SU-DHL-6 (cell line): ENCODE results near the gene SPOCK1.

Experiments
- H2AFZ ChIP-seq: fragments of 200-600 bp; sonication (generic); 2 replicates; pipeline ENCODE4 v1.6.1; 2014; ENCODE audit warnings: low read depth, mild to moderate bottlenecking, moderate library complexity, mixed read lengths, antibody characterized with exemption, low read length; ENCODE audit not compliant: severe bottlenecking
- H3F3A ChIP-seq: fragments of 200-600 bp; shearing (Covaris generic); 2 replicates; pipeline ENCODE4 v1.6.0; 2016; ENCODE audit warnings: antibody characterized with exemption, mild to moderate bottlenecking; ENCODE audit not compliant: insufficient read depth
- H3K27ac ChIP-seq: fragments of 200-600 bp; sonication (generic); 2 replicates; pipeline ENCODE4 v1.5.1; 2016; ENCODE audit warnings: low read depth, mild to moderate bottlenecking, low read length, moderate library complexity, mixed read lengths
- H3K27me3 ChIP-seq: fragments of 200-600 bp; sonication (generic), shearing (Covaris generic); 2 replicates; pipeline ENCODE4 v1.6.0; 2014; ENCODE audit warnings: mild to moderate bottlenecking, low read length
- H3K36me3 ChIP-seq: fragments of 200-600 bp; sonication (generic); 2 replicates; pipeline ENCODE4 v1.6.1; 2014; ENCODE audit warnings: mild to moderate bottlenecking, low read length, mixed read lengths
- H3K4me2 ChIP-seq: fragments of 300-600, 200-600 bp; shearing (Covaris generic), sonication (generic); 2 replicates; pipeline ENCODE4 v1.6.0; 2014; ENCODE audit warnings: low read length, low read depth, mild to moderate bottlenecking; ENCODE audit not compliant: poor library complexity, severe bottlenecking
- H3K4me3 ChIP-seq: fragments of 200-600 bp; sonication (generic); 2 replicates; pipeline ENCODE4 v1.5.1; 2014; ENCODE audit warnings: antibody characterized with exemption, low read length, mild to moderate bottlenecking, mixed read lengths; ENCODE audit not compliant: insufficient read depth, poor library complexity, severe bottlenecking
- H3K79me2 ChIP-seq: fragments of 200-600 bp; sonication (generic); 2 replicates; pipeline ENCODE4 v1.6.1; 2014; ENCODE audit warnings: mild to moderate bottlenecking, low read length, moderate library complexity; ENCODE audit not compliant: insufficient read depth
- H3K9ac ChIP-seq: fragments of 200-600 bp; sonication (generic); 2 replicates; pipeline ENCODE4 v1.7.0; 2014; ENCODE audit warnings: mild to moderate bottlenecking, low read length
- H3K9me2 ChIP-seq: fragments of 200-600 bp; sonication (generic); replicated peaks from 2 replicates; pipeline ENCODE4 v1.6.1; 2014; ENCODE audit warnings: low read length; ENCODE audit not compliant: insufficient read depth
- H3K9me3 ChIP-seq: fragments of 200-600 bp; sonication (generic); 2 replicates; pipeline ENCODE4 v1.6.1; 2014; ENCODE audit warnings: low read length, mixed read lengths; ENCODE audit not compliant: insufficient read depth
- H4K20me1 ChIP-seq: fragments of 200-600 bp; sonication (generic); 2 replicates; pipeline ENCODE4 v1.6.1; 2014; ENCODE audit warnings: low read depth, mild to moderate bottlenecking, antibody characterized with exemption, low read length, moderate library complexity, mixed read lengths
- CTCF ChIP-seq: fragments of 200-600 bp; sonication (generic); IDR thresholded peaks from one replicate; pipeline ENCODE4 v1.5.1; 2017; ENCODE audit warnings: antibody characterized with exemption, mild to moderate bottlenecking, low read length, moderate library complexity; ENCODE audit not compliant: insufficient read depth, poor library complexity, severe bottlenecking
- EZH2phosphoT487 ChIP-seq: fragments of 200-600 bp; sonication (generic), shearing (Covaris generic); conservative IDR thresholded peaks from 2 replicates; pipeline ENCODE4 v1.6.1; 2018; ENCODE audit warnings: mild to moderate bottlenecking, antibody characterized with exemption, low read length, moderate library complexity, mixed read lengths

The SPOCK1 gene

GRCh38 chr5:137433539-137433938, 65.6 kb downstream of the SPOCK1 start:
- no peak for TF ChIP-seq EZH2phosphoT487
- TF ChIP-seq CTCF, result no peak
- no peak overlapping the region for H3K4me3 ChIP-seq
- H3K36me3 ChIP-seq, result no peaks in the 10 kb centered on the region

GRCh38 chr5:137432376-137432775, 66.8 kb downstream of the SPOCK1 start:
- H3K4me3 ChIP-seq, result no peak overlapping the region
- TF ChIP-seq EZH2phosphoT487 (no peak), CTCF (no peak)
- H3K9ac ChIP-seq, result no peak overlapping the region
- H3K27me3 ChIP-seq, result no peaks in the 10 kb centered on the region
- H3K9me3 ChIP-seq, result no peaks in the 10 kb centered on the region
- H4K20me1 ChIP-seq, result no peaks in the 10 kb centered on the region
- H3F3A ChIP-seq, result no peaks in the 10 kb centered on the region
- H3K9me2 ChIP-seq, result no peaks in the 10 kb centered on the region
- no peak overlapping the region for H3K4me2 ChIP-seq
- no peaks in the 10 kb centered on the region for H3K79me2 ChIP-seq
- no peak overlapping the region for H2AFZ ChIP-seq
- no peak overlapping the region for H3K27ac ChIP-seq
- H3K36me3 ChIP-seq, result no peaks in the 10 kb centered on the region

More at GRCh38 chr5:137433539-137433938, 65.6 kb downstream of the SPOCK1 start:
- no peaks in the 10 kb centered on the region for H3F3A ChIP-seq
- H3K79me2 ChIP-seq, result no peaks in the 10 kb centered on the region
- H3K9me2 ChIP-seq, result no peaks in the 10 kb centered on the region
- no peaks in the 10 kb centered on the region for H3K27me3 ChIP-seq
- H3K4me2 ChIP-seq, result no peak overlapping the region
- H3K27ac ChIP-seq, result no peak overlapping the region
- no peaks in the 10 kb centered on the region for H3K9me3 ChIP-seq
- no peaks in the 10 kb centered on the region for H4K20me1 ChIP-seq
- H2AFZ ChIP-seq, result no peak overlapping the region
- no peak overlapping the region for H3K9ac ChIP-seq

- Histone ChIP-seq H3K36me3 (no peaks in the 10 kb centered on the region), H3K4me3 (no peak overlapping the region), H3K9me3 (no peaks in the 10 kb centered on the region), H4K20me1 (no peaks in the 10 kb centered on the region), H3K27me3 (no peaks in the 10 kb centered on the region), H3K27ac (no peak overlapping the region), H3K79me2 (no peaks in the 10 kb centered on the region), H3F3A (no peaks in the 10 kb centered on the region), H3K4me2 (no peak overlapping the region), H3K9ac (no peak overlapping the region), H2AFZ (no peak overlapping the region), H3K9me2 (no peaks in the 10 kb centered on the region)
- TF ChIP-seq CTCF (no peak), EZH2phosphoT487 (no peak)
These were observed 68.1 kb downstream of the SPOCK1 start for GRCh38 chr5:137431051-137431450.

GRCh38 chr5:137415231-137415681, 83.9 kb downstream of the SPOCK1 start:
- H3K27ac ChIP-seq, result no peak overlapping the region
- H3K4me2 ChIP-seq, result no peak overlapping the region
- no peaks in the 10 kb centered on the region for H3K79me2 ChIP-seq
- H2AFZ ChIP-seq, result no peak overlapping the region
- H3K4me3 ChIP-seq, result no peak overlapping the region
- H3K27me3 ChIP-seq, result no peaks in the 10 kb centered on the region
- no peaks in the 10 kb centered on the region for H4K20me1 ChIP-seq
- no peak overlapping the region for H3K9ac ChIP-seq
- H3K36me3 ChIP-seq, result no peaks in the 10 kb centered on the region
- H3K9me2 ChIP-seq, result no peaks in the 10 kb centered on the region
- TF ChIP-seq EZH2phosphoT487, result no peak
- TF ChIP-seq CTCF, result no peak
- no peaks in the 10 kb centered on the region for H3F3A ChIP-seq
- H3K9me3 ChIP-seq, result no peaks in the 10 kb centered on the region
